ES-I3 (cell line): ENCODE results near the gene TENM3.

Experiments
- H3K36me3 ChIP-seq: 2 replicates; pipeline ENCODE4 v1.6.1; 2013; ENCODE audit warnings: mild to moderate bottlenecking, low read length, control low read depth, moderate library complexity; ENCODE audit not compliant: insufficient read depth
- H3K4me1 ChIP-seq: 2 replicates; pipeline ENCODE4 v1.6.1; 2013; ENCODE audit warnings: mild to moderate bottlenecking, control low read depth, low read length; ENCODE audit not compliant: insufficient read depth
- H3K9ac ChIP-seq: 2 replicates; pipeline ENCODE4 v1.6.1; 2013; ENCODE audit warnings: low read depth, mild to moderate bottlenecking, low read length, moderate library complexity
- H3K9me3 ChIP-seq: 2 replicates; pipeline ENCODE4 v1.6.1; 2013; ENCODE audit warnings: mild to moderate bottlenecking, low read length, moderate library complexity; ENCODE audit not compliant: control insufficient read depth, insufficient read depth

TENM3 gene

GRCh38 chr4:182764642-182765041, 521.4 kb downstream of the TENM3 start:
- peaks cover 17% of the 10 kb centered on the region; the same call in 1 of the 2 replicates for H3K4me1 ChIP-seq
- no peak overlapping the region for H3K9ac ChIP-seq
- H3K9me3 ChIP-seq, result no peaks in the 10 kb centered on the region
- no peaks in the 10 kb centered on the region for H3K36me3 ChIP-seq

DNA sequence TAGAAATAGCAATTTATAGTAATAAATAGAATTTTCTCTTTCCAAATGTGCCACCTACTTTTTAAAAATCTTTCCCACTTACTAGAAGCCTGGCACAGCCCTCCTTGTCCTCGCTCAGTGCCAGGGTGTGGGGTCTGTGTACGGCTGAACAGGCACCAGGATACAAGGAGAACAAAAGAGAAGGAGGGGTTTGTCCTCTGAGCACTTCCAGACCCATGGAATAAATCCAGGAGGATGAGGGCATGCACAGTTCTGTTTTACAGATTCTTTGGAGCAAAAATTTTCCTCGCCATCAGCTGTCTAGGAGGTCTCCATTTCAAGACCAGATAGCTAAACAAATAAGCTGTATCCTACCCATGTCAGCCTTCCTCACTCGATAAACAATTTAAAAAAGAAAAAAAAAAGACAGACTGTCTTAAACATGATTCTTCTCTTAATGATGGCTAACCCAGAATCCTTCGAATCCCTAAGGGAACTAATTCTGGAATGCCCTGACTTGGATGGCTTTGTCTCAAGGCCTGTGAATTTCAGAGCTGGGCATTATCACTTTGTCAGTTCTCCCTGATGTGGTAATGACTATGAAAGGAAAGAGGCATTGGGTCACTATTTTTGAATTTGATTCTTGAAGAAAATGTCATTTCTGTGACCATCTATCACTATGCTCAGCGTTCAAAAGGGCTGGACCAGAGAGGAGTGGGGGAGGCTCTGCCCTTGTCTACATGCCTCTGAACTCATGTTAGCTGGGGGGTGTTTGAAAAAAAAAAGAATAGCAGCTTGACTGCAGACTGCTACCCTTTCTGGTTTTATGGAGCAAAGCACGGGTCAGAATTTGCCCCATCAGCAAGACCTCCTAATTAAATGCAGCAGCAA, 523.0 kb downstream of the TENM3 start:
- Histone ChIP-seq H3K4me1 (peaks cover 29% of the 10 kb centered on the region), H3K36me3 (no peaks in the 10 kb centered on the region), H3K9ac (no peak overlapping the region), H3K9me3 (no peaks in the 10 kb centered on the region)

- Histone ChIP-seq H3K9me3 (no peaks in the 10 kb centered on the region), H3K9ac (no peak overlapping the region), H3K36me3 (no peaks in the 10 kb centered on the region), H3K4me1 (peaks cover 31% of the 10 kb centered on the region)
These were observed 523.7 kb downstream of the TENM3 start for GRCh38 chr4:182766857-182767250.

GRCh38 chr4:182768838-182769237, 525.6 kb downstream of the TENM3 start:
- no peak overlapping the region for H3K9ac ChIP-seq
- no peaks in the 10 kb centered on the region for H3K36me3 ChIP-seq
- no peaks in the 10 kb centered on the region for H3K9me3 ChIP-seq
- peaks cover 31% of the 10 kb centered on the region for H3K4me1 ChIP-seq

GRCh38 chr4:182770259-182770995, 527.2 kb downstream of the TENM3 start:
- H3K36me3 ChIP-seq, result no peaks in the 10 kb centered on the region
- no peaks in the 10 kb centered on the region for H3K9me3 ChIP-seq
- no peak overlapping the region for H3K9ac ChIP-seq
- peaks cover 27% of the 10 kb centered on the region for H3K4me1 ChIP-seq

DNA sequence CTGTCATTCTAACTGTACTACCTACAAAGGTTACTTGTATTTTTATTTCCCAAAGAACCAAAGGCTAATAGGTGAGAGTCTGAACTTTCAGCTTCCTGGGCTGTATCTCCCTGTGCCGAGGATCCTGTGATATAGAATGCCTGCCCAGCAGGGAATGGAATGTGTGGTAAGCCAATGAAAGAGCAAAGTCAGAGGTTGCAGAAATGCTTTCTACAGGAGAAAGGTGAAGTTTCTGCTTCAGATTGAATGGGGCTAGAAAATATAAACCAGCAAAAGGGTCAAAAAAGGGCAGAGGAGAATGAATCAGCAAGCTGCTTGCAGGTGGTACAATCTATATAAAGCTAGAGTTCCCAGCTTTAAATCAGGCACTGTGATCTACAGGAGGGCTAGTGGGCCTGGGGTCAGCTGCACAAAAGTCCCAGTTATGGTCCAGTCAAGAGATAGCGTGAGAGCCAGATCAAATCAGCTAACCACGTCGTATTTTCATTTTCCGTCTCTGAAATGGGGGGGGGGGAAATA, 527.9 kb downstream of the TENM3 start:
- H3K4me1 ChIP-seq, result peaks cover 27% of the 10 kb centered on the region
- H3K36me3 ChIP-seq, result no peaks in the 10 kb centered on the region
- no peak overlapping the region for H3K9ac ChIP-seq
- no peaks in the 10 kb centered on the region for H3K9me3 ChIP-seq

GRCh38 chr4:182775075-182775474, 531.9 kb downstream of the TENM3 start:
- Histone ChIP-seq H3K36me3 (no peaks in the 10 kb centered on the region), H3K4me1 (peaks cover 13% of the 10 kb centered on the region; the same call in 1 of the 2 replicates), H3K9ac (no peak overlapping the region), H3K9me3 (no peaks in the 10 kb centered on the region)

DNA sequence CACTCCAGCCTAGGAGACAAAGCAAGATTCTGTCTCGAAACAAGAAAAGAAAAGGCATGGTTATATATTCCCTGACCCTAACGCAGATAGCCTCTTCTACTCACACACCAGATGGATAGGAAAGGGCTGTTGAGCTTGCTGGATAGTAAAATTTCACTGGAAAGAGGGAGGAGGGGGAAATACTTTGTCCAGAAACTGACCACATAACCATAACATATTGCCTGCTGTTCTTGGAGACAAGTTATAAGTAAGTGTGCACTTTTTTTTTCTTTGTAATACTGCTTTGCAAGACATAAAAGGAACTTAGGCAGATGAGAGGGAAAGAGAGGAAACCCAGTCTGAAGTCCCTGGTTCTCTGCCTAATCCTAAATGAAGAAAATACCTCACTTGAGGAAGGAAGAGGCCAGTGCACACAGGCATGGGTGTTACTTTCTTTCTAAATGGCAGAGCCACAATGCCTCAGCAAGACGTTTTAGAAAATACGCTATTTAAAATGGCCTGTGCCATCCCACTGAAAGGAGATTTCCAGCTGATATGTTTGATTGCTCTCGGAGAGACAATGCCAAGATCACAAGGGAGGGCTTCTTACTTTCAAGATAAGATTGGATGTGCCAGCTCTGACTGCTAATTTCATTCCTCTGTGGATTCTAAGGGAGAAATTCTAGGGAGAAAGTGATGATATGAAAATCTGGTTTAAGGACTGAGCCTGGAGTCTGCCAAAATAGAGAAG, 533.3 kb downstream of the TENM3 start:
- Histone ChIP-seq H3K4me1 (no peaks in the 10 kb centered on the region), H3K36me3 (no peaks in the 10 kb centered on the region), H3K9me3 (no peaks in the 10 kb centered on the region), H3K9ac (no peak overlapping the region)

DNA sequence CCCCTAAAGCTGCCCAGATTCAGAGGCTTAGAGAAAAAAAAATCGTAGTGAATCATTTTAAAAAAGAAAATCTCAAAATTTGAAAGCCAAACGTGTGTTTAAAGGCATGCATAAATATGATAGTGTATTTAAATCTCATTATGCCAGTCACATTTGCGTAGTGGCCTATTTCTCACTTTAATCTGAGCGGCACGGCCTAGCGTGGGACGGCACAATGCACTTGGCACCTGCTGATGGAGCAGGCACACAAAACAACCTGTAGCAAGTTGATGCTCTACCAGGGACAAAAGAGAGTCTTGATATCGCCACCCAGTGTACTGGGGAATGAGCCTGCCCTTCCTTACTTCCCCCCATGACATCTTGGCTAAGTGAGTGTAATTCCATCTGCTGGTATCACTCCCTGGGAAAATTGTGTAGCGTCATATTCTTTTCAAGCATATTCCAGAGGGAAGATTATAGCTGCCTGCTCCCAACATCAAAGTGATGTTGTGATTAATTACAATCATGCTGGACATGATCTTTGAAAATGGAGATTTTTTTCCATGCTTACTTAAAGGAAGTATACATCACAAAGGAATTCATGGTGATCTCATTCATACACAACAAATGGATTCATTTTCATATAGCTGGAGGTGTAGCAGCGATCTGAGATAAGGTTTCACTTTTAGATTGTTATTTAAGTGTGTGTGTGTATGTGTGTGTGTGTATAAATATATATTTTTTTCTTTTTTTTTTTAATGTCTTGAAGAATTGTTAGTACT, 535.2 kb downstream of the TENM3 start:
- no peaks in the 10 kb centered on the region for H3K9me3 ChIP-seq
- no peaks in the 10 kb centered on the region for H3K36me3 ChIP-seq
- no peak overlapping the region for H3K9ac ChIP-seq
- no peaks in the 10 kb centered on the region for H3K4me1 ChIP-seq

DNA sequence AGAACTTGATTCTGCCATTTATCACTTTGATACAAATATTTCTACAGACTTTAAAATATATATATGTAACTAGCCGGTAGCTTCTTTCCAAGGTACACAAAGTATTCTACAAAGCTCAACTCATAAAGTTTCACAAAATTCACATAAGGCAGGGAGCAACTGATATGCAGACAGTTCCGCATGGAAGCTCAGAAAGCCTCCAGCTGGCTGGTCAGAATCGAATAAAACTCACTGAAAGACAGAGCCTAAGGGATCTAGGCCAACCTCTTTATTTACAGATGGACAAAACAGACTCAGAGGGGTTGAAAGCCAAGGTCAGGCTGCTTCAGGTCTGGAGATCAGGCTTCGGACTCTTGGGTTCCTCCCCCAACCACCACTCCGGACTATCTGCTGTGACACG, 543.8 kb downstream of the TENM3 start:
- Histone ChIP-seq H3K9ac (no peak overlapping the region), H3K36me3 (no peaks in the 10 kb centered on the region), H3K9me3 (no peaks in the 10 kb centered on the region)

GRCh38 chr4:182788201-182788600, 545.0 kb downstream of the TENM3 start:
- H3K36me3 ChIP-seq, result 0 out of 2 replicates have a peak, but pooled peaks cover 4% of the 10 kb centered on the region
- no peak overlapping the region for H3K9ac ChIP-seq
- H3K9me3 ChIP-seq, result no peaks in the 10 kb centered on the region
- H3K4me1 ChIP-seq, result no peaks in the 10 kb centered on the region

More for the DNA sequence above, 543.8 kb downstream of the TENM3 start:
- no peaks in the 10 kb centered on the region for H3K4me1 ChIP-seq

GRCh38 chr4:182789529-182789928, 546.3 kb downstream of the TENM3 start:
- Histone ChIP-seq H3K36me3 (peaks cover 11% of the 10 kb centered on the region), H3K9ac (no peak overlapping the region), H3K9me3 (no peaks in the 10 kb centered on the region), H3K4me1 (no peaks in the 10 kb centered on the region)

DNA sequence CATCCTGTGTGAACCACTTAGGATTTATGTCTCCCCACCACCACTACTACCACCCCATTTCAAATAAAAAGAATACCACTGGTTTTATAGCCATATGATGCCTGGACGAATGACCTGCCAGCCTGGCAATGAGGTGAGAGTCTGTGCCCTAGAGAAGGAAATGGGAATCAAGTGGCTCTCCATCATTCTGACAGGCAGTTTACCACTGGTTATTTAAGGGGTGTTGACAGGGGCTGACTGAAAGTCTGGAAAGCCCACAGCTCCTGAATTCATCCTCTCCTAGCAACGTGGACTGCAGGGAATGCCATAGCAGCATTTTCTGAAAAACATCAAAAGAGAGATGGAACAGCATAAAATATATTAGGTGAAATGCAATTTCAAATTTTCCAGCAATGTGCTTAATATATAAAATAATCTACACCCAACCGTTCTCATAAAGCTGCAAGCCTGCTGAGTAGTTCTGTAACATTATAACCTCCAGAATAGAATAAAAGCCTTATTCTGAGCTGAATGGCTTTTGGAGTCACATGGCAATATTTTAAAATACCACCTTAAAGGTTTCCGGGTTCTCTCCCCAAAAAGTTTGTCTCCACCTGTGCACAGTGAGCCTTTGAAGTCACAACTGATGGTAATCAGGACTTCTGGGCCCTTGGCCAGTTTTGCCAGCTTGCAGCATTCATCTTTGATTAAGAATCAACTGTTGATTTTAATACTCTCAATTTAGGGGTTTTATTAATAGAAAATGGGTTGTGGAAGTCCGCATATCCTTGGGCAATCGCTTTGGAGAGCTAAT, 552.4 kb downstream of the TENM3 start:
- Histone ChIP-seq H3K4me1 (no peaks in the 10 kb centered on the region), H3K9ac (no peak overlapping the region), H3K9me3 (no peaks in the 10 kb centered on the region), H3K36me3 (peaks cover 12% of the 10 kb centered on the region)
